GM04504 (cell line): ENCODE results near the gene PANK4.
"Not testable (repeated sequence)": the region's sequence is repeated elsewhere in the genome, so short reads cannot be mapped to it uniquely, and the experiment has no call there.

Source experiments
- DNase-seq: peaks from one replicate; pipeline ENCODE4 v3.0.0-alpha.2; 2012; ENCODE audit warnings: low read depth

PANK4 gene

GRCh38 chr1:2558861-2559260 lies 32.5 kb upstream of the PANK4 start:
- DNase-seq, result no peak

- DNase-seq, result no peak
Observed at GRCh38 chr1:2558420-2558819, 32.0 kb upstream of the PANK4 start.

DNA sequence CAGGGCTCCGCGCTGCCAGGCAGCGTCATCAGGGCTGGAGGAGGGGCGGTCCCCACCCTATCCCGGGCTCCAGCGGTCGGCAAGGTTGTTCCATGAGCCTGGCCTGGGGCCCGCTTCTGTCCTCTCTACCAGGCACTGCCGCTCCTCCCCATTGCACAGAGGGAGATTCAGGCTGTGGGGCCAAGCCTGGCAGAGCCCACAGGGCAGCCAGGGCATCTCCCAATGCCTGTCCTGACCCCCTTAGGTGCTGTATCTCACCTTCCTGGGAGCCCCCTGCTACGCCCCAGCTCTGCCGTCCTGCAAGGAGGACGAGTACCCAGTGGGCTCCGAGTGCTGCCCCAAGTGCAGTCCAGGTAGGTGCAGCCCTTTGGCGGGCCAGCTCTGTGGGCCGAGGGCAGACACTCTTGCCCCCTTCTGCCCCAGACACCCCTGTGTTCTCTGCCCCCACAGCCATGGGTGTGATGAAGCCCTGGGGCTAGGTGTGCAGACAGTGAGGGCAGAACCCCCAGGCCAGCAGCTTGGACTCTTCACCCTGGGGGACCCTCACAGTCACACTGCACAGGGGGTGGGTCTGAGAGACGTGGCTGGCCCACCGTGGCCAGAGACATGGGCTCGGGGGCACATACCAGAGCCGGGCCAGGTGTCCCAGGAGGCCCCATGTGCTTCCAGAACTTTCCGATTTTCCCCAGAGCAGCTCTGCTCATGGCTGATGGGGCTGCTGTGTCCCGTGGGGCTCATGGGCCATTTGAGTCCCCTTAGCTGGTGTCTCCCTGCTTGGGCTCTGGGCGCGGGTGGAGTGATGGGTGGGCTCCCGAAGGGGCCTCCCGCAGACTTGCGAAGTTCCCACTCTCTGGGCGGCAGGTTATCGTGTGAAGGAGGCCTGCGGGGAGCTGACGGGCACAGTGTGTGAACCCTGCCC lies 31.3 kb upstream of the PANK4 start:
- DNase-seq, result no peak

- no peak for DNase-seq
Observed at GRCh38 chr1:2556678-2557481, 30.5 kb upstream of the PANK4 start.

GRCh38 chr1:2556277-2556677 lies 29.9 kb upstream of the PANK4 start, which contains the start of gene TNFRSF14:
TSS of gene TNFRSF14 (plus strand) at chr1:2556371. CDS start at chr1:2556665, 294 bp downstream.
- peak; percentile 34 for DNase-seq

- peak; percentile 13 for DNase-seq
Observed at GRCh38 chr1:2555634-2556276, 29.4 kb upstream of the PANK4 start.

GRCh38 chr1:2554621-2555387 lies 28.4 kb upstream of the PANK4 start:
- no peak for DNase-seq

DNA sequence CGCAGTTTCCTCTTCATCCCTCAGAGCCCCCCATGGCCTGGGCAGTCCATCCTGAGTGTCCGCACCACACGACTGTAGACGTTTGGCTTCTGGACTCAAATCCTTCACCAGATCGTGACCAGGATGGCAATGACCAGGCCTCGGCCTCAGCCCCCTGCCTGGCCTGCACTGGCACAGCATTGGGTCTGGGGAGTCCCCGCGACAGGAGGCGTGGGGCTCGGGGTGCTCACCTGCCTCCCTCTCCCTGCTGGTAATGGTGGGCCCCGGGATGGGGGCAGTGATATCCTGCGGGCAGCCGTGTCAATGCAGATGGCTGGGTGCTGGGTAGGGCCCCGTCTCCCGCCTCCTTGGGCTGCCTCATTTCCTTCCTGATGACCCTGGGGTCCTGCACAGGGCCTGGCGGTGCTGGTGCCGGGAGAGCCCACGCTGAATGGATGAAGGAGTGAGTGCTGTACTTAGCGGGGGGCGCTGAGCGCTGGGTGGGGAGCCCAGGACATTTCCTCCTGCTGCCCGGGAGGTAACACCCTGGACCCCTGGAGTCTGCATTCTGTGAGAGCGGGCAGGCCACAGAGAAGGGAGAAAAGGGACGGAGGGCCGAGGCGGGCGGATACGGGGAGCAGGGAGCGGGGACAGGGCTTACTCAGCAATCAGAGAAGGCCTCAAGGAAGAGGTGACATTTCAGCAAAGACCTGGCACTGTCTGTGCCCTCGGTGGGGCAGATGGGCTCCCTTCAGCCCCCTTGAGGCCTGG lies 27.6 kb upstream of the PANK4 start:
- DNase-seq, result no peak

DNA sequence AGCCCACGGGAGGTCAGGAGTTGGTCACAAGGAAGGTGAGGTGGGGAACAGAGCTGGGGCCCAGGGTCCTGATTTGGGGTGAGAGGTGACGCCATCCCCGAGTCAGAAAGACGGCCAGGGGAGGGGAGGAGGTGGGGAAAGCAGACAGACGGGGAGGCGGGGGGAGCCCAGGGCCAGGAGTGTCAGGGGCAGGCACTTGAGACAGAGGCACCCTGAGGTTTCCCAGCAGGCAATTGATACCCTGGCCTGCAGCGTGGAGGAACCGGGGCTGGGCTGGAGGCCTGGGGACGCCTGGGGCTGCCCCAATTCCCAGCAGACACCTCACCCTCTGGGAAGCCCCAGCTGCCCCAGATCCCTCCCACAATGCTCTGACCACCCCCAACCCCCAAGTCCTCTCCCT lies 26.7 kb upstream of the PANK4 start:
- DNase-seq, result not testable (repeated sequence)

GRCh38 chr1:2552189-2552588 lies 25.8 kb upstream of the PANK4 start:
- no peak for DNase-seq

DNA sequence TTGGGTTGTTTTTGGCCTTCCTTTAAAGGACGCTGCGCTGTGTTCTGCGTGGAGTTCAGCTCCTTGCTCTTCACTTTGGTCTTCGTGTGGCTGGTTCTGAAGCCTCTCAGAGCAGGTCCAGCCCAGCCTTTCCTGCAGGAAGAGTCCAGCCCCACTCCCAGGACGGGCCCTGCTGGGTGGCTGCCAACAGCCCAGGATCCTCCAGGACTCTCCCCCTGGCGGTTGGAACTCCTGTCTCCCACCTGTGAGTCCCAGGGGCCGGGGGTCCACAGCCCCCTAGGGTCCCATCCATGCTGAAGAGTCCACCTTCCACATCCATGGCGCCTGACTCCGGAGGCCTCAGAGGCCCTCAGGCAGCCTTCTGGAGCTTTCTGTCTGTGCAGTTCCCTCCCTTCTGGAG lies 25.1 kb upstream of the PANK4 start:
- not testable (repeated sequence) for DNase-seq

DNA sequence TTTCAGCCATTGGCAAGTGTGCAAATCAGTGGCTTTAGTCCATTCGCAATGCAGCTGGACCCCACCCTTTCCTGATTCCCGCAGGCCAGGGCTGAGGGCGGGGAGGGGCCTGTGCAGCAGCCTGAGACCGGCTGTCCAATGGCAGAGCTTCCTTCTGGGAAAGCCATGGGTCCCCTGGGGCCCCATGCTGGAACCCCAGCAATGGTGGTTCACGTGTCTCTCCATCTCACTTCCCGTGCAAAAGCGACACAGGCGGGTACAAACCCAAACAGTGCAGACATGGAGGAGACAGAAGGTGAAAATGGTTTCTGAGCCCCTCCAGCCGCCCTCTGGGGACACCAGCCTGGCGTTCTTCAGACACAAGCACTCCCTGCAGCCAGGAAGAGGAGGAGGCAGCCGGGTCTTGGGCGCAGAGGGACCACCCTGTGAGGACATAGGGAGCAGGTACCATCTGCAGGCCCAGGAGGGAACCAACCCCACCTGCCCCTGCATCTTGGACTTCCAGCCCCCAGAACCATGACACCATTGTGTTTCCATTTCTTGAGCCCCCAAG lies 24.0 kb upstream of the PANK4 start:
- not testable (repeated sequence) for DNase-seq

DNA sequence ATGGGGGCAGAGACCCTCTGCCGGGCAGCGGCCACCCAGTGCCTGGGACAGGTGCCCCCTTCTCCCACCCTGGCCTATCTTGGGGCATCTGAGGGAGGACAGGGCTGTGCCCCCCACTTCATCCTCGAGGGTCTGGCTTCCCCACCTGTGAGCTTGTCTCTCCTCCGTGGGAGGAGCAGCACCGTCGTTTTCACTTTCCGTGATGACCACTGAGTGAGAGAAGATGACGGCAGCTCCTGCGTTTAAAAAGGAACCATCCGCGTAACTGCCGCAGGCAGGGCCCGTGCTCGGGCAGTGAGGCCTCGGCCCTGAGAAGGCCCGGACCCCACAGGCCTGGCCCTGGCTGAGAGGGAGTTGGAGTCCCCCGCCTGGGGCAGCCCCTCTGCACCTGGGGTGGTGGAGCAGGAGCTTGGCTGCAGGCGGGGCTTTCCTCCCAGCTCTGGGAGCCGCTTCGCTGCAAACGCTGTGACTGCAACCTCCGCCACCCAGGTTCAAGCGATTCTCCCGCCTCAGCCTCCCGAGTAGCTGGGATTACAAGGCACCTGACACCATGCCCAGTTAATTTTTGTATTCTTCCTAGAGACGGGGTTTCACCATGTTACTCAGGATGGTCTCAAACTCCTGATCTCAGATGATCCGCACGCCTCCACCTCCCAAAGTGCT lies 23.1 kb upstream of the PANK4 start:
- not testable (repeated sequence) for DNase-seq

GRCh38 chr1:2548068-2548589 lies 21.7 kb upstream of the PANK4 start:
- DNase-seq, result peak; percentile 47

DNA sequence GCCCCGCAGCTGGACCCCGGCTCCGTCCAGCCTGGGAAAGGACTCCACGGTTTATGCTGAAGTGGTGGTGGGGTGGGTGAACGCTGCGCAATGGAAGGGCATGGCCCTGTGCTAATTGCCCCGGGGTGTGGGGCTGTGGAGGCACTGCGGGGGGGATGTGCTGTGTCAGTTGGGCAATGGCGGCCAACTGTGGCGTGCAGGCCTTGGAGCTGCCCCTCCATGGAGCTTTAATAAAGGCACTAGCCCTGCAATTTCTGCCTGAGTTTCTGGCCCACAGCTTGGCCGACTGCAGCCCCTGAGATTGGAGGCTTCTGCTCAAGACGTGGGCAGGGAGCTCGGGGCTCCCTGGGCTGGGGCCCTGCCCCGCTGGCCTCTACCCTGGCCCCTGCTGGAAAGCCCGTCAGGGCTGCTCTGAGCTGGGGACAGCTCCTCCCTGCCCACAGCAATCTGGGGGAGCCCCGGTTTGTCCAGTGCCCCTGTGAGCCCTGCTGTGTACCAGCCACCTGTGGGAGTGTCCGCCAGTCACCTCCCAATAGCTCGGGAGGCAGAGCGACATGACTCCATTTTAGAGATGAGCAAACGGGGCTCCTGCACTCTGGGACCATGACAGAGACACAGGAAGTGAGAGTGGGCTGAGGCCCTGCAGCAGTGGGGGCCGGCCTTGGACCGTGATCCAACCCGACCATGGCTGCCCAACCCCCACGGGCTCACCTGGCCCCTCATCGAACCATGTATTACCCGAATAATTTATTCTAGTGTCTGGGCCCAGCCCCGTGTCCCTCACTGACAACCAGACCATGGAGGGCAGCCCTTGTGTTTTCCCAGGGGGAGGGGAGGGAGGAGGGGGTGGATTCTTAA lies 21.0 kb upstream of the PANK4 start:
- no peak for DNase-seq

DNA sequence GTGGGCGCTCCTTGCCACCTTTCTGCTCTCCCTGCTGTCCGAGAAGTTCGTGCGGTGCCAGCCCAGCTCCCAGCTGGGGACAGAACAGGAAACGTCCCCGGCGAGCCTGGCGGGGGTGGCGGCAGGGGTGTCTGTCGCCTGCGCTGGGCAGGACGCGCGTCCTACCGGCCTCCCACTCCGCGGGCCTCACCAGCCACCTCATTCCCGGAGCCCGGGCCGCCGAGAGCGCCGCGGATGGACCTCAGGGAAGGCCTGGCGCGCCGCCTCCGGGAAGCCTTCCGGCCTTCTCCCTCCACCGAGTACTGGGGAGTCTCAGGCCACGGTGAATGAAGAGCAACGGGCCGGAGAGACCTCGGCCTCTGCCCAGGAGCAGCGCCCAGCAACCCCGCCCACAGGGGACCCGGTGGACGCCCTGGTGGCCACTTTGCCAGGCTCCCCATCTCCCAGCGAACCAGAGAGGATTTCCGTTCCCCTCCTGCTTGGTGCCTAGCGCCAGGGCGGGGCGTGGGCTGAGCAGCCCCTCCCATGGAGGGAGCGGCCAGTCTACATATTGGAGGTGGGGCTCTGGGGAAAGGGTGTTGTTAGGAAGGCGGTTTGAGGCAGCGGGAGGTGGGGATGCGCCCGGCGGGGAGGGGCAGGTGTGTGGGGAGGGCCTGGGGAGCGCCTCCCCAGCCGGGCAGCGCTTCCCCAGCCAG lies 20.3 kb upstream of the PANK4 start:
- peak; percentile 50 for DNase-seq

- DNase-seq, result peak; percentile 32
Observed at GRCh38 chr1:2545754-2546514, 19.5 kb upstream of the PANK4 start.
